ENCODE data around the gene ARHGAP26.

The ARHGAP26 gene

GRCh38 chr5:143053780-143054179 lies 283.6 kb downstream of the ARHGAP26 start:
- no peak overlapping the region for H3K4me3 ChIP-seq
- no peaks in the 10 kb centered on the region for H3K27me3 ChIP-seq (ENCODE audit: low read depth)
- H3K36me3 ChIP-seq (replicated peaks) = no peaks in the 10 kb centered on the region
- H3K9me3 ChIP-seq = no peaks in the 10 kb centered on the region
- no peak for DNase-seq (ENCODE audit: low spot score in 2 of 2)
- in situ Hi-C loops (cut with MboI; ENCODE audit: low sequenced_read_pairs) = no loop called here
- H3K4me1 ChIP-seq = peaks cover 5% of the 10 kb centered on the region; the same call in 1 of the 2 replicates

- H3K4me3 ChIP-seq = no peak overlapping the region
- H3K27me3 ChIP-seq (ENCODE audit: low read depth) = no peaks in the 10 kb centered on the region
- H3K9me3 ChIP-seq = no peaks in the 10 kb centered on the region
- H3K36me3 ChIP-seq (replicated peaks) = no peaks in the 10 kb centered on the region
- H3K4me1 ChIP-seq = peaks cover 3% of the 10 kb centered on the region; the same call in 1 of the 2 replicates
- in situ Hi-C loops (cut with MboI; ENCODE audit: low sequenced_read_pairs) = no loop called here
- DNase-seq (ENCODE audit: low spot score in 2 of 2) = no peak
Measured at GRCh38 chr5:143054480-143054941, 284.3 kb downstream of the ARHGAP26 start.

- Histone ChIP-seq H3K4me3 (no peak overlapping the region), H3K9me3 (no peaks in the 10 kb centered on the region), H3K4me1 (peaks cover 3% of the 10 kb centered on the region; the same call in 1 of the 2 replicates), H3K36me3 (replicated peaks) (no peaks in the 10 kb centered on the region), H3K27me3 (ENCODE audit: low read depth) (no peaks in the 10 kb centered on the region)
- in situ Hi-C loops (cut with MboI; ENCODE audit: low sequenced_read_pairs) = no loop called here
- DNase-seq (ENCODE audit: low spot score in 2 of 2) = no peak
Measured at GRCh38 chr5:143055596-143056338, 285.6 kb downstream of the ARHGAP26 start.

GRCh38 chr5:143056339-143056704 lies 286.1 kb downstream of the ARHGAP26 start:
- Histone ChIP-seq H3K36me3 (replicated peaks) (no peaks in the 10 kb centered on the region), H3K27me3 (ENCODE audit: low read depth) (no peaks in the 10 kb centered on the region), H3K4me1 (peaks cover 1% of the 10 kb centered on the region; the same call in 1 of the 2 replicates), H3K9me3 (no peaks in the 10 kb centered on the region), H3K4me3 (no peak overlapping the region)
- no peak for DNase-seq (ENCODE audit: low spot score in 2 of 2)
- in situ Hi-C loops (cut with MboI; ENCODE audit: low sequenced_read_pairs) = no loop called here

GRCh38 chr5:143056792-143057579 lies 286.8 kb downstream of the ARHGAP26 start:
- DNase-seq (ENCODE audit: low spot score in 2 of 2) = no peak
- Histone ChIP-seq H3K4me3 (no peak overlapping the region), H3K27me3 (ENCODE audit: low read depth) (no peaks in the 10 kb centered on the region), H3K9me3 (no peaks in the 10 kb centered on the region), H3K4me1 (no peaks in the 10 kb centered on the region), H3K36me3 (replicated peaks) (no peaks in the 10 kb centered on the region)
- in situ Hi-C loops (cut with MboI; ENCODE audit: low sequenced_read_pairs) = no loop called here

GRCh38 chr5:143057580-143057999 lies 287.4 kb downstream of the ARHGAP26 start:
- Histone ChIP-seq H3K36me3 (replicated peaks) (no peaks in the 10 kb centered on the region), H3K4me1 (no peaks in the 10 kb centered on the region), H3K9me3 (no peaks in the 10 kb centered on the region), H3K27me3 (ENCODE audit: low read depth) (no peaks in the 10 kb centered on the region), H3K4me3 (no peak overlapping the region)
- no peak for DNase-seq (ENCODE audit: low spot score in 2 of 2)
- in situ Hi-C loops (cut with MboI; ENCODE audit: low sequenced_read_pairs) = no loop called here

GRCh38 chr5:143059355-143059754 lies 289.2 kb downstream of the ARHGAP26 start:
- no peaks in the 10 kb centered on the region for H3K36me3 ChIP-seq (replicated peaks)
- no peaks in the 10 kb centered on the region for H3K4me1 ChIP-seq
- no peak overlapping the region for H3K4me3 ChIP-seq
- no peaks in the 10 kb centered on the region for H3K27me3 ChIP-seq (ENCODE audit: low read depth)
- in situ Hi-C loops (cut with MboI; ENCODE audit: low sequenced_read_pairs) = no loop called here
- no peaks in the 10 kb centered on the region for H3K9me3 ChIP-seq
- DNase-seq (ENCODE audit: low spot score in 2 of 2) = no peak

- no peaks in the 10 kb centered on the region for H3K9me3 ChIP-seq
- in situ Hi-C loops (cut with MboI; ENCODE audit: low sequenced_read_pairs) = no loop called here
- H3K4me3 ChIP-seq = no peak overlapping the region
- H3K4me1 ChIP-seq = no peaks in the 10 kb centered on the region
- DNase-seq (ENCODE audit: low spot score in 2 of 2) = no peak
- H3K27me3 ChIP-seq (ENCODE audit: low read depth) = no peaks in the 10 kb centered on the region
- H3K36me3 ChIP-seq (replicated peaks) = no peaks in the 10 kb centered on the region
Measured at GRCh38 chr5:143059976-143060765, 290.0 kb downstream of the ARHGAP26 start.

GRCh38 chr5:143061161-143061945 lies 291.2 kb downstream of the ARHGAP26 start:
- Histone ChIP-seq H3K4me3 (no peak overlapping the region), H3K27me3 (ENCODE audit: low read depth) (no peaks in the 10 kb centered on the region), H3K36me3 (replicated peaks) (no peaks in the 10 kb centered on the region), H3K9me3 (no peaks in the 10 kb centered on the region), H3K4me1 (no peaks in the 10 kb centered on the region)
- in situ Hi-C loops (cut with MboI; ENCODE audit: low sequenced_read_pairs) = no loop called here
- no peak for DNase-seq (ENCODE audit: low spot score in 2 of 2)

- no peaks in the 10 kb centered on the region for H3K4me1 ChIP-seq
- H3K9me3 ChIP-seq = no peaks in the 10 kb centered on the region
Measured at GRCh38 chr5:143062379-143062778, 292.2 kb downstream of the ARHGAP26 start.

GRCh38 chr5:143063175-143063970 lies 293.2 kb downstream of the ARHGAP26 start:
- Histone ChIP-seq H3K36me3 (replicated peaks) (no peaks in the 10 kb centered on the region), H3K9me3 (no peaks in the 10 kb centered on the region), H3K4me3 (no peak overlapping the region), H3K4me1 (no peaks in the 10 kb centered on the region), H3K27me3 (ENCODE audit: low read depth) (no peaks in the 10 kb centered on the region)
- no peak for DNase-seq (ENCODE audit: low spot score in 2 of 2)
- in situ Hi-C loops (cut with MboI; ENCODE audit: low sequenced_read_pairs) = no loop called here

More at GRCh38 chr5:143062379-143062778, 292.2 kb downstream of the ARHGAP26 start:
- DNase-seq (ENCODE audit: low spot score in 2 of 2) = no peak
- H3K36me3 ChIP-seq (replicated peaks) = no peaks in the 10 kb centered on the region
- no peaks in the 10 kb centered on the region for H3K27me3 ChIP-seq (ENCODE audit: low read depth)
- in situ Hi-C loops (cut with MboI; ENCODE audit: low sequenced_read_pairs) = no loop called here
- no peak overlapping the region for H3K4me3 ChIP-seq

- Histone ChIP-seq H3K36me3 (replicated peaks) (no peaks in the 10 kb centered on the region), H3K9me3 (no peaks in the 10 kb centered on the region), H3K27me3 (ENCODE audit: low read depth) (no peaks in the 10 kb centered on the region), H3K4me1 (no peaks in the 10 kb centered on the region), H3K4me3 (no peak overlapping the region)
- DNase-seq (ENCODE audit: low spot score in 2 of 2) = no peak
- in situ Hi-C loops (cut with MboI; ENCODE audit: low sequenced_read_pairs) = no loop called here
Measured at GRCh38 chr5:143064218-143064641, 294.1 kb downstream of the ARHGAP26 start.
